Endothelial cell of umbilical vein (primary cell): ENCODE results near the gene SUGP1. TPM values are rescaled to one million over a fixed set of nuclear protein-coding genes. Genes with fewer than 3 reads are reported as not detected.

ENCODE experiments used
- BruUV-seq: library from RNA; stranded (reverse); fragments of 400-500 nt; replicated peaks from 2 replicates; lab custom pipeline; 2021; lab: Mats Ljungman, UMichigan
- CTCF ChIA-PET: fragments of 300-600, 350-600 bp; sonication (Branson Sonifier 250); formaldehyde crosslinking; loops from one replicate; lab custom pipeline; 2021; ENCODE audit warnings: antibody characterized with exemption, inconsistent platforms; lab: Charles Lee
- POLR2A ChIA-PET: fragments of 300-600, 350-600 bp; sonication (Branson Sonifier 250); formaldehyde crosslinking; loops from one replicate; lab custom pipeline; 2021; ENCODE audit warnings: antibody characterized with exemption, inconsistent platforms; lab: Charles Lee
- DNase-seq: peaks from one replicate; pipeline ENCODE4 v3.0.0-alpha.2; 2011; ENCODE audit warnings: low read depth, low spot score
- FAIRE-seq: peaks from 2 replicates; lab custom pipeline; 2011; peaks lifted over from hg19 to GRCh38; lab: Jason Lieb, UNC
- H2AFZ ChIP-seq: 2 replicates; pipeline ENCODE4 v1.6.0; 2012; ENCODE audit warnings: low read depth, low read length, control low read depth, inconsistent platforms
- H3K27ac ChIP-seq: 2 replicates; pipeline ENCODE4 v1.5.1; 2011; ENCODE audit warnings: low read depth, mild to moderate bottlenecking, control low read depth, low read length, moderate library complexity; ENCODE audit not compliant: insufficient read depth
- H3K27me3 ChIP-seq, 2 experiments: 2 replicates each; pipeline versions ENCODE4 v1.6.0 to v1.6.1; 2011; ENCODE audit warnings: low read length in 2 of 2, mixed read lengths in 1 of 2; ENCODE audit not compliant: control insufficient read depth in 2 of 2, insufficient read depth in 2 of 2
- H3K36me3 ChIP-seq, 2 experiments: 2 replicates in 1 of 2; 3 replicates in 1 of 2; pipeline ENCODE4 v1.5.1; 2011; ENCODE audit warnings: low read length in 2 of 2, mild to moderate bottlenecking in 1 of 2, moderate library complexity in 1 of 2; ENCODE audit not compliant: control insufficient read depth in 2 of 2, insufficient read depth in 2 of 2; ENCODE audit errors: extremely low read depth in 1 of 2
- H3K4me1 ChIP-seq: 3 replicates; pipeline ENCODE4 v1.5.1; 2011; ENCODE audit warnings: mild to moderate bottlenecking, low read length; ENCODE audit not compliant: control insufficient read depth, insufficient read depth; ENCODE audit errors: extremely low read depth
- H3K4me2 ChIP-seq: 2 replicates; pipeline ENCODE4 v1.6.1; 2011; ENCODE audit warnings: low read length, control low read depth, mixed read lengths; ENCODE audit not compliant: insufficient read depth
- H3K4me3 ChIP-seq, 3 experiments: fragments of 200-600 bp in 1 of 3; sonication (generic), shearing (Covaris generic) in 1 of 3; replicated peaks in 1 of 3; 2 replicates each; pipeline ENCODE4 v1.5.1; 2011 to 2016; ENCODE audit warnings: control low read depth in 3 of 3, low read length in 3 of 3, mild to moderate bottlenecking in 2 of 3, inconsistent platforms in 1 of 3, low read depth in 1 of 3, moderate library complexity in 1 of 3; ENCODE audit not compliant: insufficient read depth in 1 of 3
- H3K79me2 ChIP-seq: 2 replicates; pipeline ENCODE4 v1.6.0; 2012; ENCODE audit warnings: low read length, inconsistent platforms; ENCODE audit not compliant: control insufficient read depth, insufficient read depth
- H3K9ac ChIP-seq: replicated peaks from 2 replicates; pipeline ENCODE3; 2011; ENCODE audit warnings: low read length, control low read depth; ENCODE audit not compliant: insufficient read depth; ENCODE audit errors: extremely low read depth
- H3K9me1 ChIP-seq: replicated peaks from 3 replicates; pipeline ENCODE4 v1.6.0; 2011; ENCODE audit warnings: mild to moderate bottlenecking, low read length; ENCODE audit not compliant: control insufficient read depth, insufficient read depth; ENCODE audit errors: extremely low read depth
- H3K9me3 ChIP-seq: replicated peaks from 2 replicates; pipeline ENCODE4 v1.5.1; 2012; ENCODE audit warnings: low read length, inconsistent platforms; ENCODE audit not compliant: control insufficient read depth, insufficient read depth
- H4K20me1 ChIP-seq: replicated peaks from 2 replicates; pipeline ENCODE3; 2011; ENCODE audit warnings: mild to moderate bottlenecking, low read length; ENCODE audit not compliant: control insufficient read depth, insufficient read depth; ENCODE audit errors: extremely low read depth
- EZH2 ChIP-seq: IDR thresholded peaks from 2 replicates; pipeline ENCODE4 v1.6.1; 2012; ENCODE audit warnings: borderline replicate concordance, low read depth, mild to moderate bottlenecking, moderate library complexity, low read length, inconsistent platforms; ENCODE audit not compliant: severe bottlenecking
- FOS ChIP-seq: IDR thresholded peaks from 2 replicates; pipeline ENCODE4 v1.6.1; 2011; ENCODE audit warnings: mild to moderate bottlenecking, low read length, moderate library complexity, borderline replicate concordance; ENCODE audit not compliant: insufficient read depth
- GATA2 ChIP-seq: IDR thresholded peaks from 2 replicates; pipeline ENCODE4 v1.7.0; 2011; ENCODE audit warnings: low read depth, mild to moderate bottlenecking, moderate library complexity, mixed read lengths, low read length; ENCODE audit not compliant: insufficient read length, insufficient read depth
- JUN ChIP-seq: IDR thresholded peaks from 2 replicates; pipeline ENCODE4 v1.6.1; 2011; ENCODE audit warnings: borderline replicate concordance, low read depth; ENCODE audit not compliant: insufficient read length, insufficient read depth
- MYC ChIP-seq: IDR thresholded peaks from one replicate; pipeline ENCODE4 v1.6.1; 2011; ENCODE audit warnings: mild to moderate bottlenecking, low read depth, low read length
- POLR2A ChIP-seq: IDR thresholded peaks from 2 replicates; pipeline ENCODE4 v1.6.1; 2012; ENCODE audit warnings: low read depth, mild to moderate bottlenecking, control low read depth, low read length
- POLR2AphosphoS5 ChIP-seq: IDR thresholded peaks from 2 replicates; pipeline ENCODE4 v1.6.1; 2012; ENCODE audit warnings: low read depth, mild to moderate bottlenecking, control low read depth, low read length, moderate library complexity; ENCODE audit not compliant: insufficient read depth
- dilution Hi-C: fragments of 300-500 bp; cut with MboI; formaldehyde crosslinking; loops from one replicate; pipeline ENCODE4 v1.15.0; 2019; ENCODE audit warnings: low sequenced_read_pairs; ENCODE audit not compliant: extremely low pct_ligation_motif_present
- intact Hi-C: fragments of 100-400 bp; cut with micrococcal nuclease; formaldehyde crosslinking; loops from one replicate; pipeline ENCODE4 v1.10.0; 2022
- polyA plus RNA-seq, 4 experiments: library from polyadenylated mRNA; depleted of rRNA in 3 of 4; stranded (reverse) in 3 of 4; unstranded in 1 of 4; fragments of >200 nt; gene quantifications; 2 replicates each; pipeline versions ENCODE4 v1.2.1 to v1.2.3, GENCODE V29; 2011 to 2012; ENCODE audit warnings: missing spikeins in 1 of 4
- total RNA-seq: library from RNA; stranded (reverse); gene quantifications from 2 replicates; pipeline ENCODE4 v1.2.3, GENCODE V29; 2021
- TF ChIP-seq, protein P1 (sequence below), 2 donors: IDR thresholded peaks; 1 replicate in 1 of 2; 2 replicates in 1 of 2; pipeline ENCODE4 v1.5.1; 2011; ENCODE audit warnings: low read length in 2 of 2, mild to moderate bottlenecking in 2 of 2, moderate library complexity in 2 of 2, control low read depth in 1 of 2, inconsistent platforms in 1 of 2, low read depth in 1 of 2; ENCODE audit not compliant: insufficient read depth in 1 of 2; ENCODE audit errors: extremely low read depth in 1 of 2
- TF ChIP-seq, protein P2 (sequence below): IDR thresholded peaks from 2 replicates; pipeline ENCODE4 v1.6.1; 2011; ENCODE audit not compliant: insufficient read depth, insufficient read length

SUGP1 gene
- total and polyA plus RNA-seq, 2 donors (not counting 3 experiments of a cell fraction or from before 2014, with no cell fraction given): 41.0 to 64.7 TPM

DNA sequence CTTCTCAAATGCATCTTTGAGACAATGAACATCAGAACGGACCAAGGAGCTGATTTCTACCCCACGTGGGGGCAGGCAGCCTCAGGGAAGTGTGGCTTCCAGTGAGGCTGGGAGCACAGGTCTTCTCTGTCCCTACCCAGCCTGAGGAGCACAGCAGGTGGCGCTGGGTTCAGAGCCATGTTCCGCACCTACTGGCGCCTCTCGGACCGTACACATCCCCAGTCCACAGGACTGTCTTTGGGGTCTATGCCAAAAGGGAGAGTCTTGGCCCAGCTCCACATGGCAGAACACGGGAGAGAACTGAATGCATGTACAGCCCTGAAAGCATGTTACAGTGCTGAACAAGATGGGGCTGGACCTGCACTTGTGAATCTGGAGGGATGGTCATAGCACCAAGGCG lies 22.6 kb downstream of the SUGP1 start:
- Histone ChIP-seq H3K9ac (no peak overlapping the region), H4K20me1 (no peaks in the 10 kb centered on the region), H3K27ac (no peak overlapping the region), H3K27me3 (no peaks in the 10 kb centered on the region), H3K36me3 (peaks cover 8 to 24% of the 10 kb centered on the region in 2 experiments), H2AFZ (no peak overlapping the region), H3K4me2 (no peak overlapping the region), H3K9me1 (no peaks in the 10 kb centered on the region), H3K4me3 (no peak overlapping the region), H3K9me3 (no peaks in the 10 kb centered on the region), H3K4me1 (no peaks in the 10 kb centered on the region), H3K79me2 (no peaks in the 10 kb centered on the region)
- ChIA-PET CTCF (no interaction called here), POLR2A (no interaction called here)
- intact Hi-C loops (no loop called here), dilution Hi-C loops (no loop called here)
- DNase-seq (no peak), FAIRE-seq (no peak)
- no TSS peak for BruUV-seq
- no peak for TF ChIP-seq GATA2
- no peak for TF ChIP-seq FOS
- TF ChIP-seq POLR2A: no peak
- TF ChIP-seq, protein P1, sequence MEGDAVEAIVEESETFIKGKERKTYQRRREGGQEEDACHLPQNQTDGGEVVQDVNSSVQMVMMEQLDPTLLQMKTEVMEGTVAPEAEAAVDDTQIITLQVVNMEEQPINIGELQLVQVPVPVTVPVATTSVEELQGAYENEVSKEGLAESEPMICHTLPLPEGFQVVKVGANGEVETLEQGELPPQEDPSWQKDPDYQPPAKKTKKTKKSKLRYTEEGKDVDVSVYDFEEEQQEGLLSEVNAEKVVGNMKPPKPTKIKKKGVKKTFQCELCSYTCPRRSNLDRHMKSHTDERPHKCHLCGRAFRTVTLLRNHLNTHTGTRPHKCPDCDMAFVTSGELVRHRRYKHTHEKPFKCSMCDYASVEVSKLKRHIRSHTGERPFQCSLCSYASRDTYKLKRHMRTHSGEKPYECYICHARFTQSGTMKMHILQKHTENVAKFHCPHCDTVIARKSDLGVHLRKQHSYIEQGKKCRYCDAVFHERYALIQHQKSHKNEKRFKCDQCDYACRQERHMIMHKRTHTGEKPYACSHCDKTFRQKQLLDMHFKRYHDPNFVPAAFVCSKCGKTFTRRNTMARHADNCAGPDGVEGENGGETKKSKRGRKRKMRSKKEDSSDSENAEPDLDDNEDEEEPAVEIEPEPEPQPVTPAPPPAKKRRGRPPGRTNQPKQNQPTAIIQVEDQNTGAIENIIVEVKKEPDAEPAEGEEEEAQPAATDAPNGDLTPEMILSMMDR (IDR thresholded peaks at IDR 0.05; ENCODE audit: extremely low read depth in 1 of 2, insufficient read depth in 1 of 2, low read depth in 1 of 2, low read length in 2 of 2): no peak
- TF ChIP-seq POLR2AphosphoS5: no peak
- TF ChIP-seq, protein P2, sequence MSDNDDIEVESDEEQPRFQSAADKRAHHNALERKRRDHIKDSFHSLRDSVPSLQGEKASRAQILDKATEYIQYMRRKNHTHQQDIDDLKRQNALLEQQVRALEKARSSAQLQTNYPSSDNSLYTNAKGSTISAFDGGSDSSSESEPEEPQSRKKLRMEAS: no peak
- TF ChIP-seq JUN: no peak
- TF ChIP-seq EZH2: no peak
- TF ChIP-seq MYC: no peak
